ENCODE data around the gene ARHGAP21. TPM values are rescaled to one million over a fixed set of nuclear protein-coding genes. Genes with fewer than 3 reads are reported as not detected.

The ARHGAP21 gene
- total RNA-seq, 3 donors from 2014 or later (not counting 1 experiment from before 2014, with no cell fraction given): 30.9 to 45.8 (median 34.7) TPM

DNA sequence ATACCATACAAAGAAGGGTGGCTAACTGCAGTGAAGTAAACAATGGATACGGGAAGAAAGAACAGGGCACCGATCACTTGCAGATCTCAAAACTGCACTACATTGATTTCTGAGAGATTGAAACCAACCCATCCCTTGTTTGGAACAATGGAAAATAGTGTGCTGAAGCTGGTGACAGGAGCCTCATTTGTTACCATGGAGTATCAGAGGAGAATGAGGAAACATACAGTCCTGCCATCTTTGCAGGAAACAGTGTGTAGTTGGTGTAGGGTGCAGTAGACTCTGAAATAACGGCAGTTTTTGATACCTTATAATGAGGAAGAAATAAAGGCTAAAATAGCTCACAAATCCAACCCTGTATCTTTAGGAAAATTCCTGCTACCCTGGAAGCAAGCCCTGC is 118.5 kb downstream of the ARHGAP21 start:
- 93% methylated on average over 2 of the region's 3 CpGs for WGBS (ENCODE audit: insufficient coverage)
- Histone ChIP-seq H3K36me3 (ENCODE audit: control insufficient read depth, insufficient read depth, low read length) (peaks cover 5% of the 10 kb centered on the region), H3K27ac (ENCODE audit: low read length) (no peak overlapping the region), H3K9me3 (ENCODE audit: control insufficient read depth, insufficient read depth, low read length) (no peaks in the 10 kb centered on the region), H3K4me1 (ENCODE audit: control insufficient read depth, insufficient read depth, low read length) (no peaks in the 10 kb centered on the region), H3K27me3 (ENCODE audit: control insufficient read depth, insufficient read depth, low read length) (no peaks in the 10 kb centered on the region), H3K4me3 (ENCODE audit: low read length) (no peak overlapping the region)
- intact Hi-C loops (cut with micrococcal nuclease): no loop called here
- TF ChIP-seq CTCF (IDR thresholded peaks at IDR 0.05): no peak
- no peak overlapping the region for H3K4me3 Mint-ChIP-seq
- DNase-seq: no peak
- H3K36me3 Mint-ChIP-seq: peaks cover 17% of the 10 kb centered on the region
- H3K27ac Mint-ChIP-seq: no peak overlapping the region
- no peaks in the 10 kb centered on the region for H3K4me1 Mint-ChIP-seq
- no peak for ATAC-seq
- no peaks in the 10 kb centered on the region for H3K27me3 Mint-ChIP-seq (ENCODE audit: low read depth in 2 of 2)
- H3K9me3 Mint-ChIP-seq: no peaks in the 10 kb centered on the region

DNA sequence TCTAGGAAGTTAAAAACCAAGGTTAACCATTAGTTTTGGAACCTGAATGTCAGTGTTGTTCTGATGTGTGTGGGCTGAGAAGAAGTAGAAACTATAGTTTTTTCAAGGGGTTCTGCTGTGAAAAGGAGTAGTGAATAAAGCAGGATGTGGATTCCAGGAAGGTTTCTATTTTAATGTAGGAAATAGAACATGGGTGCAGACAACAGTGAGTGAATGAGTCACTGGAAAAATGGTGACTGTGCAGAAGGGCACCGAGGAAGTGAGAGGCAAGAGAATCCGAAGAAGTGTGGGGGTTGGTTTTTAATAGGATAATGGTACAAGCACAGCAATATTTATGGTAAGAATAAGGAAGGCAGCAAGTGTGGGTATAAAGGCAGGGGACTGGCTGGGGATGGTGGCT is 120.4 kb downstream of the ARHGAP21 start:
- intact Hi-C loops (cut with micrococcal nuclease): no loop called here
- DNase-seq (no peak), ATAC-seq (no peak)
- Histone ChIP-seq H3K27me3 (ENCODE audit: control insufficient read depth, insufficient read depth, low read length) (no peaks in the 10 kb centered on the region), H3K36me3 (ENCODE audit: control insufficient read depth, insufficient read depth, low read length) (peaks cover 10% of the 10 kb centered on the region), H3K4me3 (ENCODE audit: low read length) (no peak overlapping the region), H3K4me1 (ENCODE audit: control insufficient read depth, insufficient read depth, low read length) (no peaks in the 10 kb centered on the region), H3K27ac (ENCODE audit: low read length) (no peak overlapping the region), H3K9me3 (ENCODE audit: control insufficient read depth, insufficient read depth, low read length) (no peaks in the 10 kb centered on the region)
- H3K36me3 Mint-ChIP-seq: peaks cover 17% of the 10 kb centered on the region
- H3K9me3 Mint-ChIP-seq: no peaks in the 10 kb centered on the region
- H3K27ac Mint-ChIP-seq: no peak overlapping the region
- no peak overlapping the region for H3K4me3 Mint-ChIP-seq
- WGBS (ENCODE audit: insufficient coverage): 83% methylated on average over 2 of the region's 2 CpGs
- H3K27me3 Mint-ChIP-seq (ENCODE audit: low read depth in 2 of 2): no peaks in the 10 kb centered on the region
- no peak for TF ChIP-seq CTCF (IDR thresholded peaks at IDR 0.05)
- peaks cover 0 to 7% of the 10 kb centered on the region in 2 donors for H3K4me1 Mint-ChIP-seq

GRCh38 chr10:24597961-24598360 is 125.7 kb downstream of the ARHGAP21 start:
- no peaks in the 10 kb centered on the region for H3K9me3 Mint-ChIP-seq
- H3K27me3 Mint-ChIP-seq (ENCODE audit: low read depth in 2 of 2): no peaks in the 10 kb centered on the region
- Histone ChIP-seq H3K36me3 (ENCODE audit: control insufficient read depth, insufficient read depth, low read length) (peaks cover 39% of the 10 kb centered on the region), H3K4me3 (ENCODE audit: low read length) (no peak overlapping the region), H3K9me3 (ENCODE audit: control insufficient read depth, insufficient read depth, low read length) (no peaks in the 10 kb centered on the region), H3K27ac (ENCODE audit: low read length) (no peak overlapping the region), H3K4me1 (ENCODE audit: control insufficient read depth, insufficient read depth, low read length) (no peaks in the 10 kb centered on the region), H3K27me3 (ENCODE audit: control insufficient read depth, insufficient read depth, low read length) (no peaks in the 10 kb centered on the region)
- no peak overlapping the region for H3K27ac Mint-ChIP-seq
- H3K4me1 Mint-ChIP-seq: peaks cover 0 to 7% of the 10 kb centered on the region in 2 donors
- no peak overlapping the region for H3K4me3 Mint-ChIP-seq
- intact Hi-C loops (cut with micrococcal nuclease): no loop called here
- ATAC-seq: no peak
- 100% methylated on average over 2 of the region's 3 CpGs for WGBS (ENCODE audit: insufficient coverage)
- TF ChIP-seq CTCF (IDR thresholded peaks at IDR 0.05): no peak
- DNase-seq: no peak
- peaks cover 28% of the 10 kb centered on the region for H3K36me3 Mint-ChIP-seq

DNA sequence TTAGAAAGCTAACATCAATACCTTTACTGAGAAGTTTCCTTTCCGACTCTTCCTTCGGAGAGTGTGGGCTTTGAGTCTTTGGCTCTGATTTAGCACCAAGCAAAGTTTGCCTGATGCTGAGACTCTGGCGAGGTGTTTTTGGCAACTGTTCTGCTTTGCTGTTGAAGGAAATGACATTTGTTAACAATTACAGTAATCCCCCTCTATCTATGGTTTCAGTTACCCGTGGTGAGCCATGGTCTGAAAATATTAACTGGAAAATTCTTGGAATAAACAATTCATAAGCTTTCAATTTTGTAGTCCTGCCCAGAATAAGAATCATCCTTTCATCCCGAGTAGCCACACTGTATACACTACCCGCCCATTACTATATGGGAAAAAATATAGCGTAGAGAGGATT is 126.3 kb downstream of the ARHGAP21 start:
- H3K4me3 Mint-ChIP-seq: no peak overlapping the region
- TF ChIP-seq CTCF (IDR thresholded peaks at IDR 0.05): no peak
- peaks cover 0 to 7% of the 10 kb centered on the region in 2 donors for H3K4me1 Mint-ChIP-seq
- Histone ChIP-seq H3K27me3 (ENCODE audit: control insufficient read depth, insufficient read depth, low read length) (no peaks in the 10 kb centered on the region), H3K4me3 (ENCODE audit: low read length) (no peak overlapping the region), H3K27ac (ENCODE audit: low read length) (no peak overlapping the region), H3K9me3 (ENCODE audit: control insufficient read depth, insufficient read depth, low read length) (no peaks in the 10 kb centered on the region), H3K36me3 (ENCODE audit: control insufficient read depth, insufficient read depth, low read length) (peaks cover 39% of the 10 kb centered on the region), H3K4me1 (ENCODE audit: control insufficient read depth, insufficient read depth, low read length) (no peaks in the 10 kb centered on the region)
- no peak overlapping the region for H3K27ac Mint-ChIP-seq
- no peaks in the 10 kb centered on the region for H3K9me3 Mint-ChIP-seq
- intact Hi-C loops (cut with micrococcal nuclease): no loop called here
- H3K27me3 Mint-ChIP-seq (ENCODE audit: low read depth in 2 of 2): no peaks in the 10 kb centered on the region
- H3K36me3 Mint-ChIP-seq: peaks cover 23% of the 10 kb centered on the region
- DNase-seq (no peak), ATAC-seq (no peak)
- 94% methylated on average over 2 of the region's 7 CpGs for WGBS (ENCODE audit: insufficient coverage)

Measured in natural killer cell (primary cell).